G401 (cell line): Measurements from ENCODE around the gene AUTS2. TPM values are rescaled to one million over a fixed set of nuclear protein-coding genes. Genes with fewer than 3 reads are reported as not detected.
A peak's percentile ranks its signal among the peaks of the same experiment; 100 is the strongest.

Experiments
- DNase-seq: peaks from one replicate; pipeline ENCODE4 v3.0.0-alpha.2; 2015; ENCODE audit warnings: low spot score
- in situ Hi-C: cut with HindIII; loops from 2 replicates; pipeline ENCODE4 v1.10.0; 2016; ENCODE audit warnings: low sequenced_read_pairs, mixed read lengths
- total RNA-seq: library from RNA; depleted of rRNA; stranded (reverse); fragments of >200 nt; shearing (Covaris generic); gene quantifications from 2 replicates; pipeline ENCODE4 v1.2.3, GENCODE V29; 2014; rRNA removed

The AUTS2 gene
- 0.06 and 4.4 TPM in 2 replicates for total RNA-seq

DNA sequence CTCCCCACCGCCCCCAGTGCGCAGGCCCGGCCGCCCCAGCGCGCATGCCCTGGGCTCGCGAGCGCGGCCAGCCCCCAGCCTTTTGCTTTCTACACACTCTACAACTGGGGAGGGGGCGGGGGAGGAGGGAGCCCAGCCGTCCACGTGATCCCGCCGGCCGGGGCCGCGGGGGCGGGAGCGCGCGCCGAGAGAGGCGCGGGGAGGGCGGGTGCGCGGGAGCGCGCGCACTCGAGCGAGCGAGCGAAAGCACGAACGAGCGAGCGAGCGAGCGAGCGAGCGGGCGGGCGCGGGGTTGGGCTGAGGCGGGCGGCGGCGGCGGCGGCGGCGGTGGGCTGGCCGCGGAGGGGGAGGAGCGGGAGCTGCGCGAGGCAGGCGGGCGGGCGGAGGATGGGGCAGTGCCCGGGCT is at the start of gene AUTS2:
AUTS2 (plus strand) TSS at position 395 of the 406 bp plus-strand sequence. CDS start 1,179 bp downstream, outside the sequence.
- peak; percentile 82 for DNase-seq

DNA sequence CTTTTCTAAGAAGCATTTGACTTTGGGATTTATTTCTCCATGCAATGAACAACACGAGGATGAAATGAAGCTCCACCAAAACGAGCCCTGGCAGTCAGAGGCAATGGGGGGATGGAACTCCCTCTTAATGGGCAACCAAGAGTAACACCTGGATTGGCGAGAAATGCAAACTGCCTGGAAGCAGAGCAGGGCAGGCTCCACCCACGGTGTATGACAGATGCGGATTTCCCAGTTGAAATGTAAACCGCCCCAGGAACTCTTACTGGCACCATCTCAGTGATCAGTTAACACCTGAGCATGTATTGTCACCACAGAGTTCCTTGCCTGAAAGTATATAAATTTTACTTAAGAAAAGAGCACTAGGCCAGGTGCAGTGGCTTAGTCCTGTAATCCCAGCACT is 47.3 kb upstream of the AUTS2 start:
- in situ Hi-C loops, result no loop called here
- no peak for DNase-seq

More for the DNA sequence above, at the start of gene AUTS2:
- in situ Hi-C loops, result no loop called here

DNA sequence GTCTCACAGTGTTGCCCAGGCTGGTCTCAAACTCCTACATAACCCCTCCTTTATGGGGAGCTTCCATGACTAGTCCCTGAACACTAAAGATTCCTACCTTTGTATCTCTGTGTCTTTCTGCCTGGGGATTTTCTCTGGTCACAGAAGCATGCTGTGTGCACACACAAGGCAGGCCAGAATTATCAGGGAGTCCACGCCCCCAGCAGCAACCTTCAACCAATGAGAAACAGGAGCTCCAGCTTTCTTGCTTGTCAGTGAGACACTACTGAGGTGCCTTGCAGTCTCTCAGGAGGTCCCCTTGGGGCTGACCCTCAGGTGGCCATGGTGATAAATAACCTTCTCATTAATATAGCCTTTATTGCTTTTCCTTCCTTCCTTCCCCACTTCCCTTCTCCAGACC is 45.1 kb upstream of the AUTS2 start:
- in situ Hi-C loops, result no loop called here
- DNase-seq, result no peak

DNA sequence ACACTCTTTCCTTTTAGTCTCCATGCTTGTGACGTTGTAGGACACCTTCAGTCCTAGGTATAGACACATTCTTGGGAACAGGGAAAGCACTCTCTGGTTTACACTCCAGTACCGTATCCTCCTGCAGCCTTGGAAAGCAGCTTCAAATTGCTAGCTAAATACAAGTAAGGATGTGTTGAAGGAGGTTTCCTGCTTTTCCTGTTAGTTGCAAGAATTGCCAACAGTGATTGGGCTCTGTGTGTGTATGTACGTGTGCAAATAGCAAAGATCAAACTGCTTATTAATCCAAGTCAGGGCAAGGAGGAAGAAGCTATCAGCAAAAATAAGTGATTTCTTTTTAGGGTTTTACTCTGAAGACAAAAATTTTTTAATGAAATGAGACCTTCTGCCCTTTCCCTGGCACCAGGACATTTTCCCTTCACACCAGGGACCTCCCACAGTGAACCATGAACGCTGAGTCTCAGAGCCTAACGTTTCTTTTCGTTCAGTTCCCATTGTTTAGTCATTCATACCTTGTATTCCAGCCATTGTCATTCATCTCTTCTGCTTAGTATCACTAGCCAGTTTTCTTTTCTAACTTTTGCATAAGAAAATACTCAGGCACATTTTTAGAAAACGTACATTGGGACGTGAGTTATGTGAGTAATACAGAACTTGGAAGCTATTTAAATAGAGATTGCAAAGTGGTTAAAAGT is 36.9 kb upstream of the AUTS2 start:
- in situ Hi-C loops, result no loop called here
- DNase-seq, result no peak

DNA sequence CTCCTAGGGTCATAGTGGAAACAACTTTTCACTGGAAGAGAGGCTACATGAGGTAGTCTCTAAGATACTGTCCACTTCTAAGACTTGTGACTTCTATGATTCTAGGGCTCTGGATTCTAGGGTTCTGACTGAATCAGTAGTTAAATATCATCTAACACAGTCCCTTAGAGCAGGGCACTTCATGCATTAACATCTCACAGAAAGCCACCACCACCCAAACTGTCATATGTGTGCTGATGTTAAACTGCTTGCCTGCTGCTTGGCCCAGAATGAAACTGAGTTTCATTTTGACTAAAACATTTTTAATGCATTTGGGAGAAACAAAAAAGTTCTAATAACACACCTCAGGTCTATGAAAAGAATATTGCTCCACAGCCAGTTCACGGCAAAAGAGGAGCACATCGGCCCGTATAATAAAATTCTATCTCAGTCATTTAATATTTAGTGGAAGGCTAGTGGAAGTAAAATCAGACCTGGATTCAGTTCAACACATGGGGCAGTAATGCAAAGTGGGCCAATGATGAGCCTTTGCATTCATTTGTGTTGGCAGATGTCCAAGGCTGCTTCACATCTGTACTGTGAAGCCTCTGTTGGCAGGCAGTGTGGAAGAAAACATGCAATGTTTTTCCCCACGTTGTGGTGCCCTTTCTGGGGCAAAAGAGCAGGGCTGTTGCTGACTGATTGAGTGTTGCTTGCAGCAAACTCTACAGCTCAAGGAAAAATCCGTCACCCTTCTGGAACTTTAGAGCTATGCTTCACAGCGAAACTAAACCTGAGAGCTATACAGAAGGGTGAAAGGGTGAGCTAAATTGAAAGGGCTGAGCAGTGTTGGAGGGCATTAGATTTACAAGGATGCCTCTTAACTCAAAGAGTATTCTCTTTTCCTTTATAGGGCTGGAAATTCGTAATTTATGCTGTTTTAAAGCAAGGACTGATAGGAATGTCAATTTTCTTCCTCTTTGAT is 33.5 kb upstream of the AUTS2 start:
- in situ Hi-C loops, result no loop called here
- DNase-seq, result peak; percentile 9

DNA sequence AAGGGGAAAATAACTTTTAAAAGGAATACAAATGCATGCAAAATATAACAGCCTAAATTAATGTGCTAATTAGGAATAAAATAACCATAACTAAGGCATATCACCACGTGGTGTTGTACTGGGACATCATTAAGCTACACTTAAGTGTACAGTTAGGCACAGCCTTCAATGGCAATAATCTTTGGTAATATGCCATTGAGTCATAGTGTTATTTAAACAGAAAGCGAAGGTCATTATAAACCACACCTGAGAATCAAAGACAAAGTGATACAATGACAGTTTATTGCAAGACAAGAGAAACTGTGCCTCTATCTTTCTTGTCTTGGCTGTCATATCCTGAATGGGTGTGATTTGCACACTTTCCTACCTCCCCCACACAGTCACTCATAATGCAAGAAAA is 30.5 kb upstream of the AUTS2 start:
- DNase-seq, result no peak
- in situ Hi-C loops, result no loop called here

DNA sequence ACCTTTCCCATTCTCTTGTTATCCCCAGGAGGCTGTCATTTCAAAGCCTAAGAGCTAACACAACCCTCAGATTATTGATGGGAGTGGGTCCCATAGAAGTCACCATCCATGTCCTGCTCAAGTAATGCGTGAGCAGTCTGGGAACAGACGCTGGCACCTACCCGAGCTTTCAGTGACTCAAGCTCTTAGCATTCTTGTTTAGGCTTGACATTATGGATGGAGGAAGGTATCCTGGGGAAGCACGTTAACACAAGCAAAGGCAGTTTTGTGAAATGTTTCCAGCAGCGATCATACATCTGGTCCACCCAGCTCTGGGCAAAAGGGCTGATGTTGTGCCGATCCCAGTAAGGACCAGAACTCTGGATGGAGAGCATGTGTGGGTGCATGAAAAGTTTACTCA is 30.0 kb upstream of the AUTS2 start:
- in situ Hi-C loops, result no loop called here
- no peak for DNase-seq

DNA sequence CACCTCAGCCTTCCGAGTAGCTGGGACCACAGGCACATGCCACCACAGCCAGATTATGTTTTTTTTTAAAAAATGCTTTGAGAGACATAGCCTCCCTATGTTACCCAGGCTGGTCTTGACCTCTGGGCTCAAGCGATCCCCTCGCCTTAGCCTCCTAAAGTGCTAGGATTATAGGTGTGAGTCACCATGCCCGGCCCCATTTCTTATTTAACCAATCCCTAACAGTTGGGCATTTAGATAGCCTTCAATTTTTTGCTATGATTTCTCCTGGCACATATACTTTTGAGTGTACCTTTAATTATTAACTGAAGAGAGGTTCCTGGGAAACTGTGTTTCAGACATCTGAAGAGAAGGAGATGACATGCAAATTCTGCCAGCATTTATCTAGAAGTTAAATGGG is 22.6 kb upstream of the AUTS2 start:
- in situ Hi-C loops, result no loop called here
- no peak for DNase-seq

DNA sequence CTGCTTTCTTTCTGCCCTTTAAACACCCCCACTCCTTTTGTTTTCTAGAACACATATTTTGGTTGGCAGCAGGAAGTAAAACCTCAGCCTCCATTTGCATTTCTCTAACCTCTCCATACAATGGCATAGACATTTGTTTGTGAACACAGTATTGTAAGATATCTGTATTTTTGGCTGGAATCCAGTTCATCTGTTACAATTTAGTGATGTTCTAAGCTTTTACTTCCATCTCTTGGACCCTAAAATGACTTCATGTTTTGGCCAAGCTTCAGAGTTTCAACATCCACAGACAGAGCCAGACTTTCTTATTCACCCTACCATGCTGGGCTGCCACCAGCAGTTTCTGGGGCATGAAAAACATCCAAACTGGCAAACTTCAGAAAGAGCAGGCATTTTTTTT is 21.1 kb upstream of the AUTS2 start:
- in situ Hi-C loops, result no loop called here
- peak; percentile 16 for DNase-seq

DNA sequence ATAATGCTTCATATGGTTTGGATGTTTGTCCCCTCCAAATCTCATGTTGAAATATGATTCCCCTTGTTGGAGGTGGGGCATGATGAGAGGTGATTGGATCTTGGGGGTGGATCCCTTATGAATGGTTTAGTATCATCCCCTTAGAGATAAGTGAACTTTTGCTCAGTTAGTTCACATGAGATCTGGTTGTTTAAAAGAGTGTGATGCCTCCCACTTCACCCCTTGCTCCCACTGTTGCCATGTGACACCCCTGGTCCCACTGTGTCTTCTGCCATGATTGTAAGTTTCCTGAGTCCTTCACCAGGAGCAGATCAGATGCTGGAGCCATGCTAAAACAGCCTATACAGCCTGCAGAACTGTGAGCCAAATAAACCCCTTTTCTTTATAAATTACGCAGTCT is 13.1 kb upstream of the AUTS2 start:
- in situ Hi-C loops, result no loop called here
- DNase-seq, result no peak

DNA sequence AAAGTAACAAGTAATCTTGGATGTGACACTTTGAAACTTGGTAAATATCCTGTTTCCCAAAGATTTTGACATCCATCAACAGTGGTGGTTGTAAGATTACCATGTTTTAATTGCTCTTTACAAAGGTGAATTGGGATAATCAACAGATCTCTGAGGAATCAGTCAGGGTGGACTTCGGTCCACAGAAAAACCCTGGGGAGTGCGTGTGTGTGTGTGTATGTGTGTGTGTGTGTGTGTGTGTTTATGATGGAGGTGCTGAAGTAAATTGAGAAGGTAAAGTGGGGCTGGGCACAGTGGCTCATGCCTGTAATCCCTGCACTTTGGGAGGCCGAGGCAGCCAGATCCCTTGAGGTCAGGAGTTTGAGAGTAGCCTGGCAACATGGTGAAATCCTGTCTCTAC is 12.0 kb upstream of the AUTS2 start:
- DNase-seq, result no peak
- in situ Hi-C loops, result no loop called here

DNA sequence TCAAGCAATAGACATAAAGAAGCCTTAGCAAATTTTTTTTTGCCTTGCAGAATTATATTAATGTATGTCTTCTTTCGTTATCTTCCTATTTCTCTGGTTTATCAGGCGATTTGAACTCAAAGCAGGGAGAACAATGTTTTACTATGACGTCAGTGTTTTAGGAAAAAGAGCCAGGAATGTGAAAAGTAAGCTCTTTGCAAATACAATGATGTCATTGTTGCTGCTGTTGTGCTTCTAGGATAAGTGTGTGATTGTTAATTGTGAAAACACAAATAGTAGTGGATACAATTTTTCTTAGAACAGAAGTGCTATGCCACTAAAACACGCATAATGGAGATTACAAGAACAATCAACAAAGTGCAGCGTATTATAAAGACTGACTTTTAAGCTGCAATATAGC is 9.5 kb upstream of the AUTS2 start:
- DNase-seq, result no peak
- in situ Hi-C loops, result no loop called here

DNA sequence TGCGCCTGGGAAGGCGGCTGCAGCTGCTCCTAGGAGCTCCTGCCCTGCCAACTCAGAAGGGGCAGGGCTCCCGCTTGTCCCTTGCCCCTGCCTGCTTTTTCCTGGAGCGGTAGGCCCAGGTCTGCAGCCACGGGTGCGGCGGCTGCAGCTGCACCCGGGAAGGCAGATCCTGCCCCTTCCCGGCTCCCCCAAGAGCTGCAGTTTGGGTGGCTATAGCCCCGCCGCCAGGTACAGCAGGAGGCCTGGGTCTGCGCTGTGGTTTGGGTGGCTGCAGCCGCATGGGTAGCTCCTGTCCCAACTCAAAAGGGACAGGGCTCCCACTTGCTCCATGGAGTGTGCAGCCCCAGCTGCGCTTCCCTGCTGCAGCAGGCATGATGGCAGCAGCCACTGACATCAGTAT is 6.5 kb upstream of the AUTS2 start:
- DNase-seq, result no peak
- in situ Hi-C loops, result no loop called here

DNA sequence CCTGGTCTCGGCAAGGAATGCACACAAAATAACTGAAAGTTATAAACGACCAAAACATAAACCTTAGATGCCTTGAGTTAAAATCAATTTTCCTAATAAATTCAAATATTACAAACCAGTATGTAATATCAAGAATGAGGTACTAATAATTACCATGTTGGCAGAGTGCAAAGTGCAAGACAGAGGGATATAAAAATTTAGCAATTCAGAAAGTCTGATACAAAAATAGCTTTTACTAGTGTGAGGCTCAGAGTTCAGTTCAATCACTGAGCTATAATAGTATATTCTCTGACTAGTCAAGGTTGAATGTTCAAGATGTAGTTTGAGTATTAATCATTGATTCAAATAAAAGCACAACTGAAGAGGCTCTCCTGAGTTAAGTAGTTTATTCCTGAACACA is 4.8 kb upstream of the AUTS2 start:
- in situ Hi-C loops, result no loop called here
- no peak for DNase-seq

DNA sequence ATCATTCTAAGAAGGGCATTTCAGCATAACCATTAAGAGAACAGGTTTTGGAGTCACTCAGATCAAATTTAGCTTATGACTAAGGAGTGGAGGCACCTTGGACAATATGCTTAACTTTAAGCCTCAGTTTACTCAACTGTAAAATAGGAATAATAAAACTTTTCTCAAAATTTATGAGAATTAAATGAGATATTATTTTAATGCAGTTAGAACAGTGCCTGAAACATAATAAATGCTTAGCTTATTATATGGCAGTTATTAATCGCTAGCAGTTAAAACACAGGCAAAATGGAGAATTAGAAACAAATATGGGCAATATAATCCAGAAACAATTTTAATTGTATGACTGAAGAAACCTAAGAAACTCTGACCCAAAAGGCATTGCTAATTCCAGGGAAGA is 2.9 kb upstream of the AUTS2 start:
- no peak for DNase-seq
- in situ Hi-C loops, result no loop called here

DNA sequence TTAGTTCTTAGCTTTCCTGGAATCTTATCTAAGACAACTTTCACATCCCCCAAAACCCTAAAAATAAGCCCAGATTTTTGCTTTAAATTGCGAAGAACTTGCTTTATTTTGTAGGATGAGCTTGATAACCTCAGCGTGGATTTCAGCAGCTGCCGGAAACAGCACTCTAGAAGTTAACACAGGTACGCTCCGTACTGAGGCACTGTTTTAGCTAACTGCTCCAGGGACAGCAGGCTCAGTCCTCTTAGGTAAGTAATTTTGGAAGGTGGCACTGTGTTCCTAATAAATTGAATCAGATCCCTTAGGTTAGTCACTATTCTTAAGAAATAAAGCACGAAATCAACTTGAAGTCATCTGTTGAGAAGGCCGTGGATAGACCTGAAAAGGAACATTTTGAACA is 2.2 kb upstream of the AUTS2 start:
- no peak for DNase-seq
- in situ Hi-C loops, result no loop called here

DNA sequence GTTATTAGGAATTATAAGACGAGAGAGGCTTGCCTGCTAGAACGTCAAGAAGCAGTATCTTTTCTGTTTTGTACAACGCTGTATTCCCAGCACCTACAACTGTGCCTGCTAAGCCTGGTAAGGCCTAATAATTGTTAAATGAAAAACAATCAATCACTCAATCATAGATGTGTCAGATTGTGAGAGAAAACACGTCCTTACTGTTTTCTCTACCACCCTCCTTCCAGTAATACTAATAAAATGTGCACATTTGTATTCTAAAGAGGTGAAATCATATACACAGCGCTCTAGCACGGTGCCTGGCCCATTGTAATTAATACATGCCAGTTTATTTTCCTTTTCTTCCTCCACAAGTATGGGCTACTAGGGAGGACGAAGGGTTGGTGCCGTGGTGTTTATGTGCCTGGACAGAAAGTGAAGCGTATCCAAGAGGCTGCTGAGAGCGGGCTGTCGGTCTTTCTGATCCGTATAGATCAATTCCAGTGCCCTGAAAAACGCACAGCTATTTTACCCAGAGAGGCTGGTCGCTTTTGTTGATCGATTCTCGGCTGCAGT is 1.5 kb upstream of the AUTS2 start:
- peak; percentile 54 for DNase-seq
- in situ Hi-C loops, result no loop called here

DNA sequence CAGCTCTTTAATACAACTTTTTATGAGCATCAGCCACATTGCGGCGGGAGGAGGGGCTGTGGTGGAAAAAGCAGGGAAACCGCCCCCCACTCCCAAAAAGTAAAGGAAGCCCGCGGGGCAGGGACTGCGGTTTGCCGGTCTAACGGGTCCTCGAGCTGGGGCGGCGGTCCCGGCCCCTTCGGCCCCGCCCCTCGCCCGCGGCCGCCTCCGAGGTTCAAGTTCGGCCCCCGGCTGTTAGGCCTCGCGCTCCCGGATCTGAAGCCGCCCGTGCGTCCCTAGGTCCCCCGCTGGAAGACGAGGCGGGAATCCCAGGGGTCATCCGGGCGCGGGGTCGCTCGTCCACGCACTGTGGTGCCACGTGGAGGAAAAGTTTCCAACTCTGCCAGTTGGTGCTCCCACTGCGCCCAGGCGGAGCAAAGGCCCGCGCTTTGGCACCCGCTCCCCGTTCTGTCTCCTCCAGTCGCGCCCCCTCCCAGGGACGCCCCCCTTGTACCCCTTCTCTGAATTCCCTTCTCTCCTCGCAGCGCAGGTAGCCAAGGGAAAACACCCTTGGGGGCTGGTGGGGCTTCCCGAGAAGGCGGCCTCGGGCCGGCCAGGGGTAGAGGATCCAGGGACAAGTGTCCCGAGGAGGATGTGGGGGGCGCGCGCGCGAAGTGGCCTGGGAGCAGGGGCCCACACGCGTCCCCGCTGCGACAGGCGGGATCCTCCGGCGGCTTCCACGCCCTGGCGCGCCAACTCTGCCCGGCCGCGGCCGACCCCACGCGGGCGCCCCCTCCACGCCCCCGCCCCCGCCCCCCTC is 798 bp upstream of the AUTS2 start:
- no peak for DNase-seq

DNA sequence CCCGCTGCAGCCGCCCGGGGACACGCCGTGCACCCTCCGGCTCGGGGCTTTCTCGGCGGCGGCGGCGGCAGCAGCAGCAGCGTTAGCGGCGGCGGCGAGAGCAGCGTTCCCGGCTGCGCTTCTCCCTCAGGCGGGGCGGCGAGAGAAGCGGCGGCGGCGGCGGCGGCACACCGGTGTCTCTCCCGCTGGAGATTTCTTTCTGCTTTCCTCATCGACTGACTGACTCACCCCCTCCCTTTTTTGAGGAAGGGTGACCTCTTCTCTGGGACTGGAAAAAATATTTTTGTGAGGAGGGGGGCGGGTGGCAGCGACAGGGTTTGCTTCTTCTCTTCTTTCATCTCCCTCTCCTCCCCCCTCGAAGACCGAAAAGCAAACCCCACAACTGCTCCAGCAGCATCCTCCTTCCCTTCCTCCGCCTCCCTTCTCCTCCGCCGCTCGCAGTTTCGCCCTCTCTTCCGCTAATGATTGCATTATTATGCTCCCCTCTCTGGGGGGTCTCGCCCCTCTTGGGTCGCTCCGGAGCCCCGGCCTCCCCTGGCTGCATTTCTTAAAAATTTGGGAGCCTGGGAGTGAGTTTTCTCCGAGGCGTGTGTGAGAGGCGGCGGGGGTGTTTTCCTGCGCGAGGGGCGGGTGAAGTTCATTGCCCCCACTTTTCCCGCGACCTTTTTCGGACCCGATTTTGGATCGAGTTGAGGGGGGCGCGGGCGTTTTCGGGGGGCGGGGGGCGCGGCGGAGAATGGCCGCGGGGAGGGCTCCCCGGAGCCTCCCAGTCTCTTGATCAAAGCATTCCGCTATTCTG is 411 bp downstream of the AUTS2 start:
- DNase-seq, result peak; percentile 54
- in situ Hi-C loops, result no loop called here

More for the DNA sequence above, 798 bp upstream of the AUTS2 start:
- in situ Hi-C loops, result no loop called here
